Keratinocyte (primary cell): ENCODE results near the gene VIT. TPM values are rescaled to one million over a fixed set of nuclear protein-coding genes. Genes with fewer than 3 reads are reported as not detected.

ENCODE experiments used
- DNase-seq: peaks from one replicate; pipeline ENCODE4 v3.0.0-alpha.2; 2011; ENCODE audit warnings: low read depth, missing footprints, low spot score
- FAIRE-seq: peaks from 2 replicates; lab custom pipeline; 2011; peaks lifted over from hg19 to GRCh38; lab: Jason Lieb, UNC
- H2AFZ ChIP-seq: 2 replicates; pipeline ENCODE4 v1.6.0; 2012; ENCODE audit warnings: low read length, control low read depth, inconsistent platforms; ENCODE audit not compliant: control insufficient read depth
- H3K27ac ChIP-seq: 2 replicates; pipeline ENCODE4 v1.5.1; 2011; ENCODE audit warnings: low read length; ENCODE audit not compliant: control insufficient read depth, insufficient read depth
- H3K27me3 ChIP-seq: 3 replicates; pipeline ENCODE4 v1.6.0; 2011; ENCODE audit warnings: low read length; ENCODE audit not compliant: control insufficient read depth, insufficient read depth; ENCODE audit errors: extremely low read depth
- H3K36me3 ChIP-seq, 2 experiments: 2 replicates in 1 of 2; 3 replicates in 1 of 2; pipeline ENCODE4 v1.5.1; 2011; ENCODE audit warnings: low read length in 2 of 2, mild to moderate bottlenecking in 1 of 2; ENCODE audit not compliant: control insufficient read depth in 2 of 2, insufficient read depth in 2 of 2; ENCODE audit errors: extremely low read depth in 1 of 2
- H3K4me1 ChIP-seq: 3 replicates; pipeline ENCODE4 v1.5.1; 2011; ENCODE audit warnings: low read length; ENCODE audit not compliant: control insufficient read depth, insufficient read depth; ENCODE audit errors: extremely low read depth
- H3K4me2 ChIP-seq: 3 replicates; pipeline ENCODE4 v1.6.0; 2011; ENCODE audit warnings: low read depth, low read length; ENCODE audit not compliant: control insufficient read depth, insufficient read depth; ENCODE audit errors: extremely low read depth
- H3K4me3 ChIP-seq, 3 experiments: fragments of 200-600 bp in 1 of 3; sonication (generic) in 1 of 3; 2 replicates in 2 of 3; 3 replicates in 1 of 3; pipeline ENCODE4 v1.5.1; 2011 to 2016; ENCODE audit warnings: low read length in 3 of 3, mild to moderate bottlenecking in 3 of 3, control low read depth in 2 of 3, inconsistent platforms in 1 of 3, low read depth in 1 of 3, mixed read lengths in 1 of 3, mixed run types in 1 of 3, moderate library complexity in 1 of 3; ENCODE audit not compliant: control insufficient read depth in 2 of 3, insufficient read depth in 2 of 3; ENCODE audit errors: extremely low read depth in 1 of 3
- H3K79me2 ChIP-seq: 2 replicates; pipeline ENCODE4 v1.6.0; 2012; ENCODE audit warnings: low read length; ENCODE audit not compliant: control insufficient read depth, insufficient read depth
- H3K9ac ChIP-seq: 3 replicates; pipeline ENCODE4 v1.6.0; 2011; ENCODE audit warnings: low read length; ENCODE audit not compliant: control insufficient read depth, insufficient read depth; ENCODE audit errors: extremely low read depth
- H3K9me1 ChIP-seq: 3 replicates; pipeline ENCODE4 v1.6.0; 2011; ENCODE audit warnings: low read length; ENCODE audit not compliant: control insufficient read depth, insufficient read depth; ENCODE audit errors: extremely low read depth
- H3K9me3 ChIP-seq: 2 replicates; pipeline ENCODE4 v1.5.1; 2012; ENCODE audit warnings: low read depth, low read length; ENCODE audit not compliant: control insufficient read depth
- H4K20me1 ChIP-seq: 3 replicates; pipeline ENCODE4 v1.6.0; 2011; ENCODE audit warnings: low read length; ENCODE audit not compliant: control insufficient read depth, insufficient read depth; ENCODE audit errors: extremely low read depth
- CTCF ChIP-seq, 3 experiments: IDR thresholded peaks in 1 of 3; conservative IDR thresholded peaks in 1 of 3; optimal IDR thresholded peaks in 1 of 3; 2 replicates in 2 of 3; 3 replicates in 1 of 3; pipeline versions ENCODE3 to v1.5.1; 2011; ENCODE audit warnings: low read length in 3 of 3, mild to moderate bottlenecking in 3 of 3, moderate library complexity in 2 of 3, control low read depth in 1 of 3, inconsistent platforms in 1 of 3; ENCODE audit not compliant: insufficient read depth in 2 of 3; ENCODE audit errors: extremely low read depth in 1 of 3
- EZH2 ChIP-seq: IDR thresholded peaks from one replicate; pipeline ENCODE4 v1.6.1; 2012; ENCODE audit warnings: inconsistent platforms, mild to moderate bottlenecking, low read length, moderate library complexity
- dilution Hi-C: fragments of 300-500 bp; cut with MboI; formaldehyde crosslinking; loops from one replicate; pipeline ENCODE4 v1.7.0; 2020; ENCODE audit warnings: low sequenced_read_pairs; ENCODE audit not compliant: extremely low pct_ligation_motif_present
- polyA plus RNA-seq, 5 experiments: library from polyadenylated mRNA; depleted of rRNA in 3 of 5; stranded (reverse) in 3 of 5; stranded (forward) in 1 of 5; unstranded in 1 of 5; fragments of >200 nt; gene quantifications; 1 replicate in 1 of 5; 2 replicates in 3 of 5; 3 replicates in 1 of 5; pipeline versions ENCODE4 v1.2.1 to v1.2.3, GENCODE V29; 2011 to 2012; ENCODE audit warnings: missing spikeins in 2 of 5, low read depth in 1 of 5, low replicate concordance in 1 of 5

The VIT gene
- polyA plus RNA-seq, 1 donor (not counting 4 experiments of a cell fraction or from before 2014, with no cell fraction given): 0.79 TPM

- no peak for TF ChIP-seq EZH2
- TF ChIP-seq CTCF (optimal IDR thresholded peaks at IDR 0.05 in 1 of 3, IDR thresholded peaks at IDR 0.05 in 1 of 3, conservative IDR thresholded peaks at IDR 0.05 in 1 of 3; ENCODE audit: extremely low read depth in 1 of 3, insufficient read depth in 2 of 3, low read length in 3 of 3): no peak
- dilution Hi-C loops: no loop called here
- no peak for DNase-seq
- Histone ChIP-seq H3K4me3 (no peak overlapping the region), H4K20me1 (no peaks in the 10 kb centered on the region), H3K36me3 (peaks cover 4 to 10% of the 10 kb centered on the region in 2 experiments), H3K79me2 (no peaks in the 10 kb centered on the region), H3K4me1 (peaks cover 5% of the 10 kb centered on the region), H2AFZ (no peak overlapping the region), H3K9me3 (no peaks in the 10 kb centered on the region), H3K27me3 (no peaks in the 10 kb centered on the region), H3K4me2 (no peak overlapping the region), H3K9ac (no peak overlapping the region), H3K9me1 (no peaks in the 10 kb centered on the region), H3K27ac (no peak overlapping the region)
- no peak for FAIRE-seq
These were observed 152.8 kb downstream of the VIT start for GRCh38 chr2:36849265-36849664.

DNA sequence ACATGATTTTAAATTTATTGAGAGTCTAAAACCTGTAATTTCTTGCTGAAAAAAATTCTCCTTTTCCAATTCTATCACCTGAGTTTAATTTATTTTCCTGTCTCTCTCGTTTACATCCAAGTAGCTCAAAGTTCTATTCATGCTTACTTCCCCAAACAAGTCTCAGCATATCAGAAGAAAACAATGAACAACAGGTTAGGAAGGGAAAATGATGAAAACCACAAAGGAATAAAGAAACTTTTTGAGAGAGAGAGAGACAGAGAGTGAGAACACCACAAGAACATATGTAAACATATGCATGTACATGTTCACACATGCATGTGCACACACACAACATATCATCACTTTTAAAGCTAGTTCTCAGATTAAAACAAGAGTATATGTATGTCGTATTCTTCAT is 157.7 kb downstream of the VIT start:
- H3K27ac ChIP-seq: no peak overlapping the region
- no peaks in the 10 kb centered on the region for H3K79me2 ChIP-seq
- H4K20me1 ChIP-seq: no peaks in the 10 kb centered on the region
- H3K4me1 ChIP-seq: peaks cover 9% of the 10 kb centered on the region
- peak; percentile 20 for FAIRE-seq
- dilution Hi-C loops: no loop called here
- H3K9me3 ChIP-seq: no peaks in the 10 kb centered on the region
- no peak overlapping the region for H3K4me3 ChIP-seq
- no peaks in the 10 kb centered on the region for H3K9me1 ChIP-seq
- H3K36me3 ChIP-seq: peaks cover 4 to 19% of the 10 kb centered on the region in 2 experiments
- no peak overlapping the region for H2AFZ ChIP-seq
- no peak for DNase-seq
- H3K9ac ChIP-seq: no peak overlapping the region
- no peak overlapping the region for H3K4me2 ChIP-seq
- TF ChIP-seq EZH2: no peak
- TF ChIP-seq CTCF (optimal IDR thresholded peaks at IDR 0.05 in 1 of 3, IDR thresholded peaks at IDR 0.05 in 1 of 3, conservative IDR thresholded peaks at IDR 0.05 in 1 of 3; ENCODE audit: extremely low read depth in 1 of 3, insufficient read depth in 2 of 3, low read length in 3 of 3): no peak
- H3K27me3 ChIP-seq: no peaks in the 10 kb centered on the region
